GM20431 (cell line): ENCODE results near the gene EHD4.

Experiments
- in situ Hi-C: fragments of 300-500 bp; cut with MseI, MboI; formaldehyde crosslinking; loops from one replicate; pipeline ENCODE4 v1.15.0; 2020; ENCODE audit warnings: low sequenced_read_pairs; ENCODE audit not compliant: unreplicated experiment

EHD4 gene

DNA sequence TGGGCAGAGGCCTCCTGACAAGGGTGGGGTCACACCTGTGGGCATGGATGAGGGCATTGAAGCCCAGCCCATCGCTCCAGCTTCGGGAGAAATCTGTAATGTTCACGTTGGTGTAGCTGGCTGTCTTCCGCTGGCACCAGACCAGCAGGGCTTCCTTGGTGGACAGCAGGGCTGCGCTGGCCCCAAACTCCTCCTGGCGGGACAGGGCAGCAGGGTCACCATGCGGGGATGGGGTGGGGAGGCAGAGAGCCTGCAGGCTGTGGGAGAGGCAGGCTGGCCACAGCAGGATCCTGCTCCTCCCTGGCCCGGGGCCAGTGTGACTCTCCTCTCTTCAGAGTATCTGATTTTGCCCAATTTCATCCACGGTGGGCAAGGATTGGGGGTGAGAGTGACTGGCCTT is 84.5 kb downstream of the EHD4 start:
- in situ Hi-C loops = no loop called here

DNA sequence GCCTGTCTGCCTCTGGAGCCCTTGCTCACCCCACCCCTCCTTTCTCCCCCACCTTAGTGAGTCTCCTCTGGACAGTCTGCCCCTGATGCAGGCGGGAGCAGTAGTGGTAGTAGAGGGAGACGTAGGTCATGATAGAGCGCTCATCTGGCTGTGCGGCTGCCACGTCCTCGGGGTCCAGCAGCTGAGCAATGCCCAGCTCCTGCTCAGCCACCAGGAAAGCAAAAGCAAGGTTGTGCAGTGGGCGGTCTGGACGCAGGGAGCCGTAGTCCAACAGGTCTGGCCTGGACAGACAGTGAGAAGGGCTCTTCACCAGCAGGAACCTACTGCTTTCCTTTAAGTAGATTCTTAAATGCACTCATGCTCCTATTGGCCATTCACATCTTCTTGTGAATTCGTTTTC is 85.2 kb downstream of the EHD4 start:
- in situ Hi-C loops = no loop called here

DNA sequence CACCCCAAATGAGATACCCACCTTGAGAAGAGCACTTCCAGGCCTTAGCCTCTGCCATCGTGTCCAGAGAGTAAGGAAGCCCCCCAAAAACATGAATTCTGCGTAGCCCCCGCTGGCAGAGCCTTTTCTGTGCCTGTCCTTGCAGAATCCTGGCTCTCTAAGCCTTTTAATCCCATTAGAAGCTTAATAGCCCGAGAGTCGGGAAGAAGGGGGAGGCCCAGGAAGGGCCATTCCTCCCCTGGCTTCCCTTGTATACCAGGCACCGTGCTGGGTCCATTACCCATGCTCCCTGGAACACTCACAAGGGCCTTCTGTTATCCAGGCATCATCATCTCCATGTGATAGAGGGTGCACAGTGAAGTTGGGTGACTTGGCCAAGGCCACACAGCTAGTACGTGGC is 85.6 kb downstream of the EHD4 start:
- in situ Hi-C loops = no loop called here

DNA sequence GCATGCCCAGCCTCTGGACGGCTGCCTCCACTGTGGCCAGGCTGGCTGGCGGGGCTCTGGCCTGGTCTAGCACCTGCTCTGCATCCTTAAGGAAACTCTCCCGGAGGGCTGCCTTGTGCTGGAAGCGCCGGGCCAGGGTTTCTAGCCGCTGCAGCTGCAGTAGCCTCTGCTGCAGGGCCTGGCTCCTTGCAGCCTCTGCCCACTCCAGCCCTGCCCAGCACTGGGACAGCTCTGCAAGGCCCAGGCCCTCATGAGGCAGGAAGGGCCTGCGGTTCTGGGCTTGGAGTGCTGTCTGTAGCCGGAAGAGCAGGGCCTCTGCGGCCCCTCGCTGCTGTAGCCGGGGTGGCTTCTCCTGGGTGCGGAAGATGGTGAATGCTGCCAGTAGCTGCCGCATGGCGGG is 86.5 kb downstream of the EHD4 start:
- in situ Hi-C loops = no loop called here

DNA sequence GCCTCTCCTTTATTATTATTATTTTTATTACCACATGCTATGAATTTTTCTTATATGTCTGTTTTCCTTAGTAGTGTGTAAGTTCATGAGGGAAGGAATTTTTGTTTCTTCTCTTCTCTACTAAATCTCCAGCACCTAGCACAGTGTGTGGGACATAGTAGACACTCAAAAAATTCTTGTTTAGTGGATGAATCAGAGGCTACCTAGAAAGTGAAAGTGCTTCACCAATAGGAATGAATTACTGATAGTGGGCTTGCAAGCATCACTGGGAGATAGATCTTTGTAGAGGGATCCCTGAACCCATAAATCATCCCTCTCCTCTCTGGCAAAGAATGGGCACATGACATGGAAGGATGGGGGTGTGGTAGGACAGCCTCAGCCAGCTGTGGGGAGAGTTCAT is 87.0 kb downstream of the EHD4 start:
- in situ Hi-C loops = no loop called here

DNA sequence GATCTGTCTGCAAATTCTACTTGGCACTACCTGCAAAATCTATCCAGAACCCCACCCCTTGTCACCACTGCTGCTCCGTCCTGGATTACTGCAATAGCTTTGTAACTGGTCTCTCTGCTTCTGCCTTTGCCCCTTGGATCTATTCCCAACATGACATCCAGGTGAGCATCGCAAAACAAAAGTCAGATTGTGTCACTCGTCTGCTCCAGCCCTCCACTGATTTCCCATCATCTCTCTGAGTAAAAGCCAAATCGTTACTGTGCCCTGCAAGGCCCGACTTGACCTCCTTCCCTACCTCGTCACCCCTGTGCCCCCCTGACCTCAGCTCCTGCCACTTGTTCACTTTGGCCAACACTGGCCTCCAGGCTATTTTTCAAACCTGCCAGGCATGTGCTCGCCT is 87.9 kb downstream of the EHD4 start:
- in situ Hi-C loops = no loop called here

DNA sequence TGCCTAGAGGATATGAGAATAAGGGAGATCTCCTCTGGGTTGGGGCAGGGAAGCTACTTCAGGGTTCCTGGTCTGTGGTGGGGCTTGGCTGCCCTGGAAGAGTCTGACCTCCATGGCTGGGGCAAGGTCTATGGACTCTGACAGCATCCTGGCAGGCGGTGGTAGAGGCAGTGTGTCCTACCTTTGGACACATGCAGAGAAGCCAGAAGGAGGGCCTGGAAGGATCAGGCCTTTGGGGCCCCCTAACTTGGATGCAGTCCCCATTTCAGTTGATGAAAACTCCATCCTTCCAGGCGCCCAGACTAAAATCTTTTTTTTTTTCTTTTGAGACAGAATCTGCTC is 88.9 kb downstream of the EHD4 start:
- in situ Hi-C loops = no loop called here

DNA sequence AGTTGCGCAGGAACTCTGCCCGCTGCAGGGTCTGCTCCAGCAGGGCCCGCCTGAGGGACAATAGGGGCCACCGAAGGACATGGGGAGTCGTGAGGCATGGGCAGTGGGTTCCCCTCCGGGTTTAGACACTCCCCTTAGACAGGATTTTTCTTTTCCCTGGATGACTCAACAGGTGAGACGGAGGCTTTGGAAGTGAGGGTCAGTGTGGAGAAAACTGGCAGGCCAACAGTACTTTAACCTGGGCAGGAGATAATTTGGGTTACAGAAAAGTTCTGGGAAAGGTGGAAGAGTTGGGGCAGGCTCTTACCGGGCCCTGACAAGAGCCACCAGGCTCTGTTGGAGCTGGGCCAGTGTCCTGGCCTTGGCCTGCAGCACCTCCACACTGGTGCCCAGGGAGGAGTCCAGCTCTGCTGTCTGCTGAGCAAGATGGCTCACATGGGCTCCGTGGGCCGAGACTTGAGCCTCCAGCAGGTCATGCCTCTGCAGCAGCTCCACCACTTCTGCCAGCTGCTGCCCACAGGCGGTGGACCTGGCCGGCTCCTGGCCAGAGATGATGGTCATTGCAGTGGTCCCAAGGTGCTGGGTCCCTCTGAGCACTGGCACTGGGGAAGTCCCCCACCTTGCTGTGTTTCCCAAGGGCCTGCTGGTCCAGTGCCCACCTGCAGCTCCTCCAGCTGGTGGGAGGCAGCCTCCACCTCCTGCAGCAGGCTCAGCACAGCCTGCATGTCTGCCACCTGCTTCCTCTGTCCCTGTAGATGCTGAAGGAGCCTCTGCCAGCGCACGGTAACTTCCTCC is 89.5 kb downstream of the EHD4 start:
- in situ Hi-C loops = no loop called here

DNA sequence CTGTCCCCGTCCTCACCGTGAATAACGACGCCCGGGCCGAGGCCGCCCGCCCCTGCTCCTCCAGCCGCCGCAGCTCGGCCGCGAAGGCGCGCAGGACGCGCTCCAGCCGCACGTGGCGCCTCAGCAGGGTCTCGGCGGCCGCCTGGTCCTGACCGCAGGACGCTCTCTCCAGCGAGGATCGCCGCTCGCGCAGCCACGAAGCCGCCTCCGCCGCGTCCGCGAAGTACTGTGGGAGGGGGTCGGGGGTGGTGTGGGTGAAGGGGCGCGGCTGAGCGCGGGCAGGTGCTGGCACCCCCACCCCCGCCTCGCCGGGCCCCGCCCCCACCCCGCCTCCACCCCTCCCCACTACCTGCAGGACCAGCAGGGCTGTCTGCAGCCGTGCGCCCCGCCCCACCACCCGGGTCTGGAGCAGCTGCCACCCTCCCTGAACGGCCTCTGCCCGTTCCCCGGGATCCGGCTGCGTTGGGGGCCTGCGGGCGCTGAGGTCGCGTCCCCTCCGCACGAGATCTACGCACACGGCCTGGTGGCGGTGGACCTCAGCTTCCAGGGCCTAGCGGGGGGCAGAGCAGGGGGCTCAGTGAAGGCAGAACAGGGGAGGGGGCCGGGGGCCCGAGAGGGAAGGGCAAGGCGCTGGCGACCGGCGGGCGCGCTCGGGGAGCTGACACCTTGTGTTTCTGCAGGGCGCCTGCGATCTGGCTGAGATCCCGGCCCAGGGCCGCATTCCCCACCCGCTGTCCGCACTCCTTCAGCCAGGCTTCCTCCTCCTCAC is 90.3 kb downstream of the EHD4 start:
- in situ Hi-C loops = no loop called here

DNA sequence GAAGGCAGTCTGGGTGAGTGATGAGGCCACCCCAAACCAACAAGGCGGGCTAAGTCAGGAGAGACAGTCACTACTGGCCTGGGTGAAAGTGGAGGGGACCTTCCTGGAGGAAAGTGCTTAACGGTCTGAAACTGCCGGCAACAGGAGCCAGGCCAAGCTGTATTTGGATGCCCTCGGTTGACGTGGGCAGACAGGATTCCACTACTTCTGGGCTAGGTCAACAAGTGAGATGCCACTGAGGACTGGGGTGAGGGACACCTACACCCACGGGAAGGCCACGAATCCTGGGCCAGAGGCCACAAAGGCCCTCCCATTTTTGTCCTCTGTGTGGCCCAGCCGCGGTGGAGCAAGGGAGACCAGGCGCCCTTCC is 90.8 kb downstream of the EHD4 start:
- in situ Hi-C loops = no loop called here

DNA sequence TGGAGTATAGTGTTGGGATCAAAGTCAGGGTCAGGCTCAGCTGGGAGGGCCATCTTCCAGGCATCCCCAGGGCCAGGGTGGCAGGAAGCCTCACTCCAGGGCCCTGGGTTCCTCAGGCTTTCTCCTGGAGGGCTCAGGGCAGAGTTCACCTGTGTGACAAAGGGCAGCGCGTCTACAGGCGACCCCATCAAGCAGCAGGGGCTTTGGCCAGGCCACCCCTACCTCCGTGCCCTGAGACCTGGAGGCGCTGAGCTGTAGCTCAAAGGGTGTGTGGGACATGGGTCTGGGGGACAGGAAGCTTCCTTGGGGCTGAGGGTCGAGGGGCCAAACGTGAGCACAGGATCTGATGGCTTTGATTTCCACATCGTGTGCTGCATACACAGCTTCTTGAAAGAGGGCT is 91.3 kb downstream of the EHD4 start:
- in situ Hi-C loops = no loop called here

DNA sequence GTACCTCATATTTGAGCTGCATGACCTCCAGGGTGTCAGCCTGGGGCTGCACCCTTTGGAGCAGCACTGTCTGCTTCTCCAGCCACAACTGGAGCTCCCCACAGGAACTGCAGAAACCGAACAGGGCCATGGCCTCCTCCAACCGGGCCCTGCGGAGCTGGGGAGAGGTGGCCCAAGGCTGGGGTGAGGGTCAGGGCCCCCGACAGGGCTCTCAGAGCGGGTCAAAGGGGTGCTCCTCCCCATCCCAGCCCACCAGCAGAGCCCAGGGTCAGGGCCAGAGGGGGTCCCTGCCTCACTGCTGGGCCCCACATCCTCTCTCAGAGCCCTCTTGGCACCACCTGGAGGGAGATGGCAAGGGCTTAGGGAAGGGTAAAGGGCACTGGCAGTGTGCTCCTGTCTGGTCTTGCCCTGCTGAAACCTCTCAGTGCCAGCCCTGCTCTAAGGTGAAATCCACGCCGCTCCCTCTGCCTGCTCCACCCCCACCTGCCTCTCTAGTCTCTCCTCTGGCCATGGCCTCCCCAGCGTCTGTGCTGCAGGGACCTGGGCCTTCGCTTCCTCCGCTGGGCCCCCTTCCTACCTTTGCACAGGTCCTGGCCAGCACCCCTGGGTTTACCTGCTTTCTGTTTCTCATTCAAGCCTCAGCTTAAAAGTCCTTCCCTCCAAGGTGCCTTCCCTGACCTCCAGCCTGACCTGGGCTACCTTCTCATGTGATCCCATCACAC is 92.0 kb downstream of the EHD4 start:
- in situ Hi-C loops = no loop called here

DNA sequence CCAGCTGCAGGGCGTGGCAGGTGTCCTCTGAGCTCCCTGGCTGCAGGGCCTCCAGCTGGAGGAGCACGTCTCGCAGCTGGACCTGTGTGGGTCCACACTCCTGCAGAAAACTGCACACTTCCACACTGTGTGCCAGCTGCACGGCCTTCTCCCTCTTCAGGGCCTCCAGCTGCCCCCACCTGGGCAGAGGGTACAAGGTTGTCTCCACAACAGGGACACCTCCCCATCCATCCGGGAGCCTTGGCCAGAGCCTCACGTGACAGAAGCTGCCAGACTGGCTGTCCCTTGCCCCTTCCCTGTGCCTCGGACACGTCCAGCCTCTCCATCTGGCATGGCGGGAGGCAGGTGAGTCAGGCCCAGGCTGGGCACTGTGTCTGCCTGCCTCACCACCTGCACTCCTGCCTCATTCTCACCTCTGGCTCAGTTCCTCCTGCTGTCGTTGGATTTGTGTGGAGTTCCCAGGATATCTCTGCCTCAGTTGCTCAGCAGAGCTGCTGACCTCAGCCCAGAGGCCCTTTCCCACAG is 93.0 kb downstream of the EHD4 start:
- in situ Hi-C loops = no loop called here

DNA sequence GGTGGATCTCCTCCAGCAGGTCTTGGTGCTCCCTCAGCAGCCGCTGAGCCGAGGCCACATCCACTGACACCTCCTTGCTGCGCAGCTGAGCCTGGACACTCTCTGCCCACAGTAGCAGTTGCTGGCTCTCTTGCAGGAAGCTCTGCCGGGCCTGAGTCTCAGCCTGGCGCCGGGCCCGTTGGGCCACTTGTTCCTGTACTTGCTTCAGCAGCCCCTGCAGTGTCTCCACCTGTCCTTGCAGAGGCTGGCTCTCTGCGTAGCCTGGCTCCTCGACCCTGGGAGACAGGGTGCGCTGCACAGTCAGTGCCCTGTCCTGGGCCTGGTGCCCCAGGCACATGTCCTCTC is 94.0 kb downstream of the EHD4 start:
- in situ Hi-C loops = no loop called here

DNA sequence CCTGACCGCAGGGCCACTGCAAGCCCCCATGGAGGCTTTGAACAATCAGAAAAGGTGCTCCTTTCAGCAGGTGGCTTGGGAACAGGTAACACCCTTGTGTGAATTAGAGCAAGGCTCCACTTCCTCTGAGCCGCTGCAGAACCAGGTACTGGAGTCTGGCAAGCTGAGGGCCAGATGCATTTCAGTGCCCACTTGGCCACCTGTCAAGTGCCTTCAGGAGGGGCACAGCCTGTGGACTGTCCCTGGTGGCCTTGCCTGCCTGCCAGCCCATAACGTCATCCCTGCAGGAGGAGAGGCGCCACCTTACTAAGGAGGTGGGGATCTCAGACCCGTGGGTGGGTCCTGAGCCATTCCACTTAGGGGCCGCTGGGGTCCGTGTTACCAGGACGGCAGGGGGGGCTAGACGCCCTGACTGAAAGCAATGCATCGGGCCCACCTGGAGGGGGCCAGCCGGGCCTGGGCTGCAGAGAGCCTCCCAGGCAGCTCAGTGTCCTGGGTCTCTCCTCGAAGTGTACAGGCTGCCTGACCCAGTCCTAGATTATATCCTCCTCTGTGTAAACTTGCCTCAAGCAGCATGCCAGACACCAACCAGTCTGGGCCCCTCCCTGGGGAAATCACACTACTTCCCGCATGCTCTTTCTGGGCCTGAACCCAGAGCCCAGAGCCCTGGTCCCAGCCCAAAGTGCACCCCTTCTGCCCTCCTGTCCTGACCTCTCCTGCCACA is 94.6 kb downstream of the EHD4 start:
- in situ Hi-C loops = no loop called here

DNA sequence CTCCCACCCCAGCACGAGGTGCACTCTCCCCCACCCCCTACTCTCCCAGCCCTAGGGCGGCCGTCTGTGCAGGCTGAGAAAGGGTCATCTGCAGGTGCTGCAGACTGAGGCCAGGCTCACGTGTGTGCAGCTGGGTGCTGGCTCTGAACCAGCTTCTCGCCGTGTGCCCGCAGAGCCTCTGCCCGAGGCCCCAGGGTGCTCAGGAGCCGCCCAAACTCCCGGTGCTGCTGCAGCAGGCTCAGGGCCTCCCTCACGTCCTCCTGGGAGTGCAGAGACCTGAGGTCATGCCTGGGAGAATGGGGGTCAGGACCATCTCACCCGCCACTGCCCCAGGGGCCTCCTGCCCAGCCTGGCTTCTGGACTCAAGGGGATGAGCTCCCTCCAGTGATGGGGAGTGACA is 95.7 kb downstream of the EHD4 start:
- in situ Hi-C loops = no loop called here

DNA sequence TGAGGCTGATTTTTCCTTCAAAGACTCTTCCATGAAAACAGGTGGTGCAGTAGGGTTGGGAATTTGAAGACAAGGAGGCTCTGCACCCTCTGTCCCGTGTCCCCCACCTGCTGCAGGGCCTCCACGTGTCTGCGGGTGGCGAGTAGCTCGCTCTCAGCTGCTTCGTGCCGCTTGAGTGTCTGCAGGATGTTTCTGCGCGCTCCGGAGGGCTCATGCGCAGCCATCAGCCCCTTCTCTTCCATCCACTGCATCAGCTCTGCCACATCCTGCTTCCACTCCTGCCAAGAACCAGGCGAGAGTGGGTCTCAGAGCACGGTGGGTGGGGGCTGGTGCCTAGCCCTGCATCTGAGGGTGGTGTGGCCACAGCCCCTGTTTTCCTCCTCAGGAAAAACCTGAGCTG is 96.3 kb downstream of the EHD4 start:
- in situ Hi-C loops = no loop called here

DNA sequence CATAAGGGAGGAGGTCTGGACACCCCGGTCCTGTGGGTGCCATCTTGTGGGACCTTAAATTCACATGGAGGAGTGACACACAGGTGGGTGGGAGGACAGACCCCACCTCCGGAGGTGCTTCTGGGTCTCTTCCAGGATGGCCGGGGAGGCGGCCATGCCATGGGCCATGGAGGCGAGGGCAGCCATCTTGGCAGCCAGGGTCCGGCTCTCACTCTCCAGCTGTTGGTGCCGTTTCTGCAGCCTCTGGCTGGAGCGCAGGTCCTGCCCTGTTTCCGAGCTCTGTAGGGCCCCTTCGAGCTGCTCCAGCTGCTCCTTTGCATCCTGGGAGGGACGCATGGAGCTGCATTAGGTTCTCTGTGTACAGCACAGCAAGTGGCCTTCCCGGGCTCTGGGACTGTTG is 97.6 kb downstream of the EHD4 start:
- in situ Hi-C loops = no loop called here

DNA sequence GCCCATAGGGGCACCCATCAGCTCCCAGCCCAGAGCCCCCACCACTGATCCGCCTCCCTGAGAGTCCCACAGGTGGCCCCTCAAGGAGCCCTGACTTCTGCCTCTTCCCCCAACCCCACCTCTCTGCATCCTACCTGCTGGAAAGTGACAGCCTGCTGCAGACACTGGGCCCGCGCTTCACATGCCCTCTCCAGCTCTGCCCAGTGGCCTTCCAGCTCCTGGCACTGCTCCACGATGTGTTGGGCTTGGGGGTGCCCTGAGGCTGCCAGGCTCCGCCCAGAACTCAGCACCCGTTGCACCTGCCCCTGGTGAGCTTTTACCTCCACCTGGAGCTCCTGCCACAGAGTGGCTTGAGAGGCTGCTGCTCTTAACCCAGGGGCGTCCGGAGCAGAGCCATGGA is 98.6 kb downstream of the EHD4 start:
- in situ Hi-C loops = no loop called here

DNA sequence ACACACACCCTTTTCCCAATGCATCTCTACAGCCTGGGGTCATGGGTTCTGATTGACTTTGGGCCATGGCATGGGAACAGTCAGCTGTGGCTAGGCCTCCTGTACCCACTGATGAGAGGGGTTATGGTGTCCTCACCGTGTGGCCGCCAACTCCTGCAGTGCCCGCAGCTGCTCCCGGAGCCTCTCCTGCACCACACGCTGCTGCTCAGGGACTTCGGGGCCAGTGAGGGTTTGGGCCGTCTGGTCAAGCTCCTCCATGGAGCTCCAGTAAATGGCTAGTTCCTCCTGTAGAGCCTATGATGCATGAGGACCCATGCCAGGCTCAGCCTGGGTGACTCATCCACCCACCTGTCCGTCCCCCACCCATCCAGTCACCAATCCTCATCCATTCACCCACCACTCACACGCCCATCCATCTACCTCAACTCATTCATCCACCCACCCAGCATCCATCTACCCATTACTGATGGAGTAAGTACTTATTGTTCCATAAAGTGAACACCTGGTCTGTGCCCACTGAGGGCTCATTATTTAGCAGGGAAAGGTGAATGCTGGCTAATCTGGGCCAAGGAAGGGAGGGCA is 100.1 kb downstream of the EHD4 start:
- in situ Hi-C loops = no loop called here
